ENCODE data around the gene UCHL3. TPM values are rescaled to one million over a fixed set of nuclear protein-coding genes. Genes with fewer than 3 reads are reported as not detected.

UCHL3 gene
- total and polyA plus RNA-seq, 9 of the 15 experiments (the other 6 are each of a cell fraction or from before 2014, with no cell fraction given), result 42.2 to 112 (median 85.4) TPM

GRCh38 chr13:75579529-75579928 lies 29.9 kb downstream of the UCHL3 start:
- POLR2A ChIA-PET, result no interaction called here
- TF ChIP-seq SIN3A (IDR thresholded peaks at IDR 0.05; ENCODE audit: borderline replicate concordance in 2 of 2, control insufficient read depth in 1 of 2, low read depth in 2 of 2, low read length in 2 of 2) (no peak), FOXA1 (IDR thresholded peaks at IDR 0.05; ENCODE audit: borderline replicate concordance) (no peak), MECOM (CRISPR knock-in tag; IDR thresholded peaks at IDR 0.05) (no peak), BHLHE40 (IDR thresholded peaks at IDR 0.05; ENCODE audit: low read length) (no peak), CBFA2T2 (conservative IDR thresholded peaks at IDR 0.05) (no peak), SAP30 (IDR thresholded peaks at IDR 0.05; ENCODE audit: borderline replicate concordance, insufficient read depth, low read depth, low read length, poor library complexity, severe bottlenecking) (no peak), L3MBTL2 (IDR thresholded peaks at IDR 0.05) (no peak), PRMT5 (CRISPR knock-in tag; IDR thresholded peaks at IDR 0.05) (no peak), AFF1 (IDR thresholded peaks at IDR 0.05; ENCODE audit: low read depth in 1 of 2, partially characterized antibody in 2 of 2) (no peak), IRF2 (CRISPR knock-in tag; IDR thresholded peaks at IDR 0.05) (no peak), RHOXF2B (CRISPR knock-in tag; conservative IDR thresholded peaks at IDR 0.05) (no peak), CREBBP (IDR thresholded peaks at IDR 0.05; ENCODE audit: low read depth, low read length) (no peak)
- TF ChIP-seq, protein P1, sequence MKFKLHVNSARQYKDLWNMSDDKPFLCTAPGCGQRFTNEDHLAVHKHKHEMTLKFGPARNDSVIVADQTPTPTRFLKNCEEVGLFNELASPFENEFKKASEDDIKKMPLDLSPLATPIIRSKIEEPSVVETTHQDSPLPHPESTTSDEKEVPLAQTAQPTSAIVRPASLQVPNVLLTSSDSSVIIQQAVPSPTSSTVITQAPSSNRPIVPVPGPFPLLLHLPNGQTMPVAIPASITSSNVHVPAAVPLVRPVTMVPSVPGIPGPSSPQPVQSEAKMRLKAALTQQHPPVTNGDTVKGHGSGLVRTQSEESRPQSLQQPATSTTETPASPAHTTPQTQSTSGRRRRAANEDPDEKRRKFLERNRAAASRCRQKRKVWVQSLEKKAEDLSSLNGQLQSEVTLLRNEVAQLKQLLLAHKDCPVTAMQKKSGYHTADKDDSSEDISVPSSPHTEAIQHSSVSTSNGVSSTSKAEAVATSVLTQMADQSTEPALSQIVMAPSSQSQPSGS (CRISPR knock-in tag; IDR thresholded peaks at IDR 0.05), result no peak
- TF ChIP-seq, protein P2, sequence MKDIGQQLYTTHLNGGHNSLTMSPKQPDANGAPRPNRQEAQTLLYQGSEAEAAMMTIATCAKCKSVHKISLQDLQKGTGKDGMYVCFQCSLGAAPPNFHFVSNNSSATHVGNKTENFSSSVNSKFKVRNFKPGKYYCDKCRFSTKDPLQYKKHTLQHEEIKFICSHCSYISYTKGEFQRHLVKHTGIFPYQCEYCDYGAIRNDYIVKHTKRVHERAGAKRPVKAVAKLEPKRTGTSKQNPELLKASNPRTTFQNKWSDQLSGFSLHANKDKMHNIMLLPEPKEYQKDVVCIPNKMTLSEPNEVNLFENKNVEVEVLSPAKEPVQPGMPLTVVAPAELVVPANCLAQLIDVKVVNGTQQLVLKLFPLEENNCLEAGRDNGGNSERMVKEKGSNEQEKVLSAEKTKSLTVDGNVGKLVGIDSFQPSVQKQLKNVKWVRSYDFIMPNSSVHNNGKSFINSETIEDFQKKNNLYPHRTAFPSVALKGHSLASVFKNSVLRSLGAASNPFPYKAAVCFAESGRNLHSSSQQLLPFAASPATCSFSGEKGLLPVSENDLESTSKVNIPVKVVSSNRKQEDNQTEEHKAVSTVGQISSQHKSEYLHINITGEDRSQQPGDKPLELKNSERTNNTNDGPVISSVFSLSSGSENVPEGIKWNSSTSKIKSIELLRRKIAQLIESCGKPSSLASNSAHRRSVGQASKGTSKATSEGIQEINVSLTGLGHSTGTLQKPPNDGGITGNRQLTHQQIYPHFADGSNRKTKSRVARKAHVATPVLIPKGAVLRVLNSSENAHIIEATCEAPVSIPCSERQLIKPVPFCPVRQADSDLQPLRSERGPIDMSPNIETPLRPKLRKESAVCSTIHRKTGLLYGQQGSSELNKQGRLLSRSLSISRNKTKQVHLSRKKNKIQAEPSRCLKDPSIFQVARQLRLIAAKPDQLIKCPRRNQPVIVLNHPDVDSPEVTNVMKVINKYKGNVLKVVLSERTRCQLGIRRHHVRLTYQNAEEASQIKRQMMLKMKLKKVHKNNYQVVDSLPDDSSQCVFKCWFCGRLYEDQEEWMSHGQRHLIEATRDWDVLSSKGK (CRISPR knock-in tag; IDR thresholded peaks at IDR 0.05), result no peak

More at GRCh38 chr13:75579529-75579928, 29.9 kb downstream of the UCHL3 start:
- BruUV-seq (replicated peaks), result no TSS peak
- Histone ChIP-seq H3K79me2 (ENCODE audit: control insufficient read depth, insufficient read depth, low read length) (no peaks in the 10 kb centered on the region), H3K9me1 (ENCODE audit: control insufficient read depth, insufficient read depth, low read length) (no peaks in the 10 kb centered on the region), H3K36me3 (ENCODE audit: control insufficient read depth, insufficient read depth, low read length) (peaks cover 16% of the 10 kb centered on the region; the same call in 1 of the 3 replicates), H3K4me2 (ENCODE audit: insufficient read depth, low read length) (no peak overlapping the region), H3K9ac (ENCODE audit: insufficient read depth in 1 of 2, low read depth in 2 of 2, low read length in 2 of 2) (no peak overlapping the region), H3K4me1 (replicated peaks in 1 of 2; ENCODE audit: control insufficient read depth in 2 of 2, insufficient read depth in 2 of 2, low read length in 2 of 2) (no peaks in the 10 kb centered on the region), H3K27ac (ENCODE audit: extremely low read depth, low read depth, low read length) (no peak overlapping the region), H4K20me1 (replicated peaks; ENCODE audit: control insufficient read depth, insufficient read depth, low read length) (no peaks in the 10 kb centered on the region), H3K9me3 (replicated peaks; ENCODE audit: control insufficient read depth, insufficient read depth, low read depth, low read length) (peaks cover 2% of the 10 kb centered on the region; the same call in 1 of the 2 replicates), H2AFZ (ENCODE audit: low read depth, low read length) (no peak overlapping the region), H3K4me3 (no peak overlapping the region), H3K27me3 (ENCODE audit: control insufficient read depth in 2 of 2, insufficient read depth in 2 of 2, low read length in 2 of 2) (no peaks in the 10 kb centered on the region)
- in situ Hi-C loops (cut with MboI) (no loop called here), intact Hi-C loops (cut with micrococcal nuclease) (no loop called here)
- ATAC-seq (no peak), FAIRE-seq (no peak), DNase-seq (ENCODE audit: extremely low read depth in 1 of 4, low spot score in 3 of 4) (no peak)
- CTCF ChIA-PET (ENCODE audit: low intra/inter-chr PET ratio), result no interaction called here
- WGBS (ENCODE audit: insufficient coverage, low coverage, missing lambda C conversion rate), result 95% methylated on average over 2 of the region's 3 CpGs

All from K562 (cell line).